ENCODE data around the gene BCS1L. TPM values are rescaled to one million over a fixed set of nuclear protein-coding genes. Genes with fewer than 3 reads are reported as not detected.

BCS1L gene, protein sequence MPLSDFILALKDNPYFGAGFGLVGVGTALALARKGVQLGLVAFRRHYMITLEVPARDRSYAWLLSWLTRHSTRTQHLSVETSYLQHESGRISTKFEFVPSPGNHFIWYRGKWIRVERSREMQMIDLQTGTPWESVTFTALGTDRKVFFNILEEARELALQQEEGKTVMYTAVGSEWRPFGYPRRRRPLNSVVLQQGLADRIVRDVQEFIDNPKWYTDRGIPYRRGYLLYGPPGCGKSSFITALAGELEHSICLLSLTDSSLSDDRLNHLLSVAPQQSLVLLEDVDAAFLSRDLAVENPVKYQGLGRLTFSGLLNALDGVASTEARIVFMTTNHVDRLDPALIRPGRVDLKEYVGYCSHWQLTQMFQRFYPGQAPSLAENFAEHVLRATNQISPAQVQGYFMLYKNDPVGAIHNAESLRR
- 31.3 and 37.5 TPM in 2 replicates for total RNA-seq

DNA sequence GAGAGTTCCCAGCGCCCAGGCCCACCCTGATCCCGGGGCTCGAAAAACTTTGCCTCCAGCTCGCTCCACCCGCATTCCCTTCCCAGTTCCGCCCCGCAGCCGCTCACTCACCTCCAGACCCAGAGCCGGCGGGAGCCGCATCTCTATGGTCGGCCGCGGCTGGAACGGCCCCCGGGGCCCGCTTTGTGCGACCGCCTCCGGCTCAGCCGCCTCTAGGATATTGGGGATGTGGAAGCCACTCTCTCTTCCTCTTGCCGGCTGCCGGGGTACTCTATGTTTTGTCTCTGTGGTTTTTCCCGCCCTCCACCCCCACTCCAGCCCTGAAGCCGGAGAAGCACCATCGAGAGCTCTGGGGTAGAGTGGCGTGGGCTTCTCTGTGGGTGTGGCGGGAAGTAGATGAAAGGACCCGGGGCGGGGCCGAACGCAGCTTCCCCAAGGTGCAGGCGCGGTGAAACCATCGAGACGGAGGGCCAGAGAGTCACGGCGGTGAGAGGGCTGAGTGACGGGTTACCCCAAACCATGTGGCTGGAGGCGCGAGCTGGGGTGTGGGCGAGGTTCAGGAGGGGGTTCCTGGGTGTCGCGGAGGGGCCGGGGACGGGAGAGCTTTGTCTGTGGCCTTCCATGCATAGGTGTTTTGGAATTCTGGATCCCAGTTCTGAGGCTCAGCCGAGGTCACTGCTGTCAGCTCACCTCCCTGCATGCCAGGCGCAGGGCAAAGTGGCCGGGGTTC, at the start of gene BCS1L, which contains the start of gene ZNF142:
TSS of gene BCS1L (plus strand) at position 426 of the 730 bp plus-strand sequence. CDS start 1,305 bp downstream, outside the sequence.
TSS of gene ZNF142 (minus strand) at position 366 of the 730 bp plus-strand sequence. CDS start 3,194 bp downstream, outside the sequence.
- peak; percentile 90 for DNase-seq

DNA sequence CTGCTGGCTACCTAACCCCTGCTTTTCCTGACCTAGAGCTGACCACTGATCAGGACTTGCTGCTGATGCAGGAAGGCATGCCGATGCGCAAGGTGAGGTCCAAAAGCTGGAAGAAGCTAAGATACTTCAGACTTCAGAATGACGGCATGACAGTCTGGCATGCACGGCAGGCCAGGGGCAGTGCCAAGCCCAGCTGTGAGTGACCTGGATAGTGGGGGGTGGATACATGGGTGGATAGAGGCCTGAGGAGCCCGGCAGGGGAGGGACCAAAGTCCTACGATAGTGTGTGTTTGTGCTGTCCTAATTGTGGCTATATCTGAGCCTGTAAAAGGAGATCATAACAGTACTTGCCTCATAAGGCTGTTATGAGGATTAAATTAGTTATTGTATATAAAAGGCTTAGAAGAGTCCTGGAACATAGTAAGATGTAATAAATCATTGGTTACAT, 43.6 kb upstream of the BCS1L start:
- no peak for DNase-seq

- no peak for DNase-seq
Observed at GRCh38 chr2:218618102-218618860, 41.2 kb upstream of the BCS1L start.

- DNase-seq = no peak
Observed at GRCh38 chr2:218621007-218621406, 38.5 kb upstream of the BCS1L start.

DNA sequence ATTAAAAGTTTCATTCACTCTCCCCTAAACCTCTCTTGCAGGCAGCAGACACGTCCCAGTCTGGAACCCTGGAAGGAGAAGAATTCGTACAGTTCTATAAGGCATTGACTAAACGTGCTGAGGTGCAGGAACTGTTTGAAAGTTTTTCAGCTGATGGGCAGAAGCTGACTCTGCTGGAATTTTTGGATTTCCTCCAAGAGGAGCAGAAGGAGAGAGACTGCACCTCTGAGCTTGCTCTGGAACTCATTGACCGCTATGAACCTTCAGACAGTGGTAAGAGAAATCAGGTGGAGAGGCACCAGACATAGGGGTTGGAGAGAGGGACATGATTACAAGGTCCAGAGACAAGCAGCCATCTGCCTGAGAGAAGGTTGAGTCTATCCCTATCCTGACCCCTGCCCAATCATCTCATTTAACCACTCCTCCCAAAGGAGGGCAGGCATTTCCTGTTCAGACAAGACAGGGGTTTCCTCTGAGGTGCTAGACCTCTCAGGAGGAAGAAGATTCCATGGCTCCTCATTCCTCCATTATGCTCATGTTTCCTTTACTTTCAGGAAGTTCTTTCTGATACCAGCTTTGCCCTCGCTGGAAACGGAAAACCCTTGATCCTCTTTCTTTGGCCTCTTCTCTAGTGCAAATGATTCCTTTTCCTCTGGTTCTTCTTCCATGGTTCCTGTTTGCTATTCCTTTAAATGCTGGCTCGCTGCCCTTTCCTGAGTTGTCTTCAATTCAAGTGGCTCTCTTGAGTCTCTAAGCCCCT, 36.7 kb upstream of the BCS1L start:
- peak; percentile 37 for DNase-seq

DNA sequence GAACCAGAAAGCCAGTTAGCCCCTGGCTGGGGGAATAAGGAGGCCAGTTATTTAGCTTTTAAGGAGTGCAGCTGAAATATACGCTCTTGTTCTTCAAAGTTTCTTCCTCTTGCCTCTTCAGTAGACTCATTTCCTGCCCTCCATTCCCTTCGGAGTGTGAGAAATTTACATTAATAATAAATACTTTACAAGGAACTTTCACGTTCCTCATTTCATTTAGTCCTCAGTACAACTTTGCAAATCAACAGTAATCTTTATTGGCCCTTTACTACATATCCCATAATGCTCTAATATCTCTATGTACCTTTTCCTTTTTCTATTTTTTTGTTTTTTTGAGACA, 36.1 kb upstream of the BCS1L start:
- peak; percentile 27 for DNase-seq

DNA sequence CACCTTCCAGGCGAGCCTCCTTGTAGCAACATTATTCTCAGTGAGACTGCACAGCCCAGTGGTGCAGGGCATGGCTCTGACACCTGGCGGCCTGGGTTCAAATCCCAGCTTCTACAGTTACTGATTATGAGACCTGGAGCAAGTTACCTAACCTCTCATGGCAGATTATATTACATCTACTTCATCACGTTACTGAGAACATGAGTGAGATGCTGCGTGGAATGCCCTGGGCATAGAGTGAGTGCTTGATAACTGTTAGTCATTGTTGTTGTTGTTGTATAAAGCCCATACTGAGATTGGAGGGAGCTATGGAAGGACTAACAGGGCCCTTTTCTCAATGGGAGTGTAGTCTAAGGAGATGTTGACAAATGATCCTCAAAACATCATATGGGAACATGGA, 33.1 kb upstream of the BCS1L start:
- DNase-seq = no peak

DNA sequence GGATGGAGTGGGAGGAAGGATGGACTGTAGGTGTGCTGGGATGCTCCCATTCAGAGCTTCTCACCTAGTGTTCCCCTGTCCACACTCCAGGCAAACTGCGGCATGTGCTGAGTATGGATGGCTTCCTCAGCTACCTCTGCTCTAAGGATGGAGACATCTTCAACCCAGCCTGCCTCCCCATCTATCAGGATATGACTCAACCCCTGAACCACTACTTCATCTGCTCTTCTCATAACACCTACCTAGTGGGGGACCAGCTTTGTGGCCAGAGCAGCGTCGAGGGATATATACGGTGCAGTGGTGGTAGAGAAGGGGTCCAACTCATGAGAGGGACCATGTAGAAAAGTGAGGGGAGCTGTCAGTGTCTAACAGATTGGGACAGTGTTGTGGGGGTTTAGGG, 31.5 kb upstream of the BCS1L start:
- no peak for DNase-seq

DNA sequence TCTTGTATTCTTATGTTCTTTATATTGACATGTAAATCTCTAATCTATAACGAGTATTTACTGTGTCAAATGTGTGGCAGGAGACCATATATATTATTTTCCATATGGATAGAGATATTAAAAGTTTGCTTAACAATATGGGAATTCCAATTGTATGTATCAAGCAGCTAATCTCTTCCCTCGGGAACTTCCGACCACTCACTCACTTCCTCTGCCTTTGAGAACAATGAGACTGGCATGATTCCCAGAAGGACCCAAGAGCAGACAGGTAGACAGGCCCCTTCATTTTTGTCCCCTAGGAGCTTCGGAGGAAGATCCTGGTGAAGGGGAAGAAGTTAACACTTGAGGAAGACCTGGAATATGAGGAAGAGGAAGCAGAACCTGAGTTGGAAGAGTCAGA, 27.6 kb upstream of the BCS1L start:
- peak; percentile 97 for DNase-seq

DNA sequence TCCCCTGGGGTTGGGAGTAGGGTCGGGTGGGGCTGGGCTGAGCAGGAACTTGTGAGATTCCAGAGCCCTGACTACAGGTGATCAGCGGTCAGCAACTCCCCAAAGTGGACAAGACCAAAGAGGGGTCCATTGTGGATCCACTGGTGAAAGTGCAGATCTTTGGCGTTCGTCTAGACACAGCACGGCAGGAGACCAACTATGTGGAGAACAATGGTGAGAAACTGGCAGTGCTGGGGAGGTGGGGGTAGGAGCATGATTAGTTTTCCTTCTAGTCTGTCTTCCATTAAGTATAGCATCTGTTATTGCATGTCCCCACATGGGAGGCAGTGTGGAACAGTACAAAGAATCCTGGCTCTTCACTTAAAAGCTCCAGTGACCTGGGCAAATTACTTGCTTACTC, 23.8 kb upstream of the BCS1L start:
- no peak for DNase-seq

DNA sequence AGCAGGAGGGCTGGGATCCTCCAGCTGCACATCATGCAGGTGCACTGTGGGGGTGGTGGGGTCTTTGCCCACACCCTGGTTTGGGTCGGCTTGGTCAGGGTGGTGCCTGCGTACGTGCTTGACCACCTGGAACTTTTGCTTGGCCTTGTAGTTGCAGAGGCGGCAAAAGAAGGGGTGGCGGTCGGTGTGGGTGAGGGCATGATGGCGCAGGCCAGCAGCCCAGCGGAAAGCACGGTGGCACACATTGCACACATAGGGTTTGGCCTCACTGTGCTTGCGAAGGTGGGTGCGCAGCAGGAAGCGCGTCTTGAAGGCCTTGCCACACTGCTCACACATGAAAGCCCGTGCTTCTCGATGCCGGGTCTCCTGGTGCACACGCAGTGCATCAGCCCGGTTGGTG, 21.1 kb upstream of the BCS1L start:
- no peak for DNase-seq

GRCh38 chr2:218642121-218642656, 17.3 kb upstream of the BCS1L start:
- DNase-seq = no peak

- no peak for DNase-seq
Observed at GRCh38 chr2:218642786-218643185, 16.7 kb upstream of the BCS1L start.

- DNase-seq = no peak
Observed at GRCh38 chr2:218643751-218644310, 15.7 kb upstream of the BCS1L start.

- no peak for DNase-seq
Observed at GRCh38 chr2:218644721-218645120, 14.8 kb upstream of the BCS1L start.

- peak; percentile 73 for DNase-seq
Observed at GRCh38 chr2:218645126-218645525, 14.4 kb upstream of the BCS1L start.

DNA sequence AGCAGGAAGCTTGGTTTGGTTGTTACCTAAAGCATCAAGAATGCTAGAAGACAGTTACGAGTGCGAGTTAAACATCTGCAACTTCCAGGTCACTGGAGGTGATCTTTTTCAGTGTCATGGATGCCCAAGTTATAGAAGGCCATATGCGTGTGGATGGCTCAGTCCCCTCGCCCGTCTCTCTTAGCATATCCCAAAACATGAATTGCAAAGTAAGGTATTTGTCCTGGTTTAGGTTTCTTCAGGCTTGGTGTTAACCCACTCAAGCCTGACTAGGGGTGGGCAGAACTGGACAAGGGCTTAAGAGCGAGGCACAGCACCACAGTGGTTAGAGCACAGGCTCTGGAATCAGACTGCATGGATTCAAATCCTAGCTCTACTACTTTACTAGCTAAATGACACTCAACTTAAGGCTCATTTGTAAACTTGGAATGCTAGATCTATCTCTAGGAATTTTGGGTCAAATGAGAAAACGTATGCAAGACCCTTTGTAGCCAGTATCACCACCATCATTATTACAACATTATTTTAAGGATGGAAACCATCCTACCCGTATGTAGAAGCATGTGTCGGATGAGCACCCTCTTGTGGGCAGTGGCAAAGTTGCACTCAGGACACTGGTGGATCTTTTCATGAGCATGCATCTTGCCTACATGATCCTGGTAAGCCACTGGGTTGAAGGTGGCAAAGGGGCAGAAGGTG, 11.2 kb upstream of the BCS1L start:
- DNase-seq = peak; percentile 89

GRCh38 chr2:218648787-218649100, 10.7 kb upstream of the BCS1L start:
- DNase-seq = no peak

GRCh38 chr2:218655751-218656150, 3.7 kb upstream of the BCS1L start:
- no peak for DNase-seq

DNA sequence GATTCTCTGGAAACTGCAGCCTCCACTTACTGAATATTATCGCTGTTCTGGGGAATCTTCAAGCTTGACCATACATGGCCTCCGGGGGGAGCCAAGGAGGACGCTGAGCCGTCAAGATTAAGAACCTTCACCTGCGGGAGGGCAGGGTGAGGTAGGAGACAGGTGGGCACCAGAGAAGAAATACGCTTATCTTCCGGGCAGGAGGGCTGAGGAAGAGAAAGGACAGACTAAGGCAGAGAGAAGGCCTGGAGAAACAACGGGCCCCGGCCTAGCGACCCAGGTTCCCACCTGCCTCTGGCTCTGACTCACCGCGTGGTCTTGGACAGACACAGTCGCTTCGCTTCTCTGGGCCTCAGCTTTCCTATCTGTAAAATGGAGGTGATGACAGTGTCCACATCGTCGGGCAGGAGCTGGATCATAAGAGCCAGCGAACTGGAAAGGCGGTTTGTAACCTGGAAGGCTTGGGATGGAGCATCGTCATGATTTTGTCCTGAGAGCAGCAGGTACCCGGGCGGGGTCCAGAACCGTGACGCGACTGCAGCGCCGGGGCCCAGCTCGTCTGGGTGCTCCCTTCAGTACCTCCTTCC, 719 bp upstream of the BCS1L start:
- peak; percentile 73 for DNase-seq

DNA sequence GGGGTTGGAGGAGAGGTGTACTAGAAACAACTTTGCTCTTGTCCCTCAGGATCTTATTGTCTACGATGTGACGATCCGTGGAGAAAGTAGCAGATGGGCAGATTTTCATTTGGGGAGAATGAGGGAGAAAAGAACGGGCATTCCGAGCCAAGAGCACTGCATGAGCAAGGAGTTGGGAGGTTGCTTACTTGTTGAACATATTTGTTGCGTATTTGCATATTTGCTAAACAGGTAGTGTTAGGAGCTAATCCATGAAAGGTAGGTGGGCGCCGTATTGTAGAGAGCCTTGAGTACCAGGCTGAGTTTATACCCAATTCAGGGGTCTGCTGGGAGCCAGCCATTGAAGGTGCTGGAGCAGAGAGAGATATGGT, 490 bp downstream of the BCS1L start:
- DNase-seq = no peak

Measured in dermis blood vessel endothelial cell (primary cell).